Activated CD8-positive, alpha-beta memory T cell treated with anti-CD3 and anti-CD28 coated beads, Interleukin-2, amount 50 U/mL, for 48 hours (primary cell): Measurements from ENCODE around the gene CTU2.

Experiments
- DNase-seq: peaks from one replicate; pipeline ENCODE4 v3.0.0-alpha.2; 2020

Gene CTU2

DNA sequence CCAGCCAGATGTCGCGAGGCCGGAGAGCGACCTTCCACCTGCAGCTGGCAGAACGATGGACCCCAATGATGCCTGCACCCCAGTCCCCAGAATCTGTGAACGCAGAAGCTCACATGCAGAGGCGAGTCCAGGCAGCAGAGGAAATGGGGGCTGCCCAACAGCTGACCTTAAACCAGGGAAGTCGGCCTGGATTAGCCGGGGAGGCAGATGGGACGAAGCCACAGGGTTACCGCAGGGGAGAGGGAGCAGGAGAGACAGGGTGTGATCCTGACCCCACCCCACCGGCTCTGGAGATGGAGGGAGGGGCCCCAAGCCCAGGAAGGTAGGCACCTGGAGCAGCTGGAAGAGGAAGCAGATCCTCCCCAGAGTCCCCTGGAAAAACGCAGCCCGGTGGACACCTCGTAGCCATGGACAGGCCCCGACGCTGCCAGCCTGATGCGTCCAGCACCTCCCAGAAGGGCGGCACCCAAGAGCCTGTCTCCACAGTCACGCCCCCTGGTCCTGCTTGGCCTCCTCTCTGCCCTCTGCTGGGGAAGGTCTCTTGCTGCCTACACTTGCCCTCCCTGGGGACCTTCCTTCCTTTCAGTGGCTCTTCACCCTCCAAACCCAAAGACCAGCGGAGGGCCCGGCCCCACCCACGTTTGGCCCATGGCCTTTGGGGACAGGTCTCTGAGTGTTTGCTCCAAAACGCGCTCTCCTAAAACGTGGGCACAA is 41.4 kb downstream of the CTU2 start:
- DNase-seq, result no peak

DNA sequence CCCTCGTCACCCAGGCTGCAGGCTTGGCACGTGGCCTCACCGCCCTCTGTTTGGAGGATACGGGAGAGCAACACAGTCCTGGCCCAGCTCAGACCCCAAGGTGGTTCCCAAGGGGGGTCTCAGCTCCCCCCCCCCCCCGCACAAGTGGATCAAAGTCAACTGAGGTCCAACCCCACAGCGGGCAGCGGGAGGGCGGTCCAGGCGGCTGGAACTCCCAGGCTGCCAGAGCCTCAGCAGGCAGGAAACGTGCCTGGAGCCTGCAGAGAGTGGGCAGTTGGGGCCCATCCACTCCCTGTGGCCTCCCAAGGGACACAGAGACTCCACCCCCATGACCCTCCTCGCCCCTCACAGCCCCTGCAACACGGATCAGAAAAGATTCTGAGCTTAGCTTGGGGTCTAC is 42.1 kb downstream of the CTU2 start:
- no peak for DNase-seq

DNA sequence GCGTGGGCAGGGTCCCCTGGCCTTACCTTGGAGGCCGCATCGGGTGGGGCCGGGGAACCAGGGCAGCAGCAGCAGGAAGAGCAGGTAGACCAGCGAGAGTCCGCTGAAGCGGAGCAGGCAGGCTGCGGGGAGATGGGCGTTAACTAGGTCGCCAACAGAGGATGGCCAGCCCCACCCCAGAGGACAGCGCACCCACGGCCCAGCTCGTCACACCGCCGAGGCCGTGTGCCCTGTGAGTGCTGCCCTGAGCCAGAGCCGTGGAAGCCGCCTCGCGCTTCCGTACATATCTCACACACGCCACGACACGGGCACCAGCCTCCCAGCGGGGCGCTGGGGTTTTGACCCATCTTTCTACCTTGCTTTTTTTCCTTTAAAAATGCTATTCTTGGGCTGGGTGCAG is 43.1 kb downstream of the CTU2 start:
- no peak for DNase-seq

GRCh38 chr16:88750854-88751253 is 44.6 kb downstream of the CTU2 start:
- no peak for DNase-seq

DNA sequence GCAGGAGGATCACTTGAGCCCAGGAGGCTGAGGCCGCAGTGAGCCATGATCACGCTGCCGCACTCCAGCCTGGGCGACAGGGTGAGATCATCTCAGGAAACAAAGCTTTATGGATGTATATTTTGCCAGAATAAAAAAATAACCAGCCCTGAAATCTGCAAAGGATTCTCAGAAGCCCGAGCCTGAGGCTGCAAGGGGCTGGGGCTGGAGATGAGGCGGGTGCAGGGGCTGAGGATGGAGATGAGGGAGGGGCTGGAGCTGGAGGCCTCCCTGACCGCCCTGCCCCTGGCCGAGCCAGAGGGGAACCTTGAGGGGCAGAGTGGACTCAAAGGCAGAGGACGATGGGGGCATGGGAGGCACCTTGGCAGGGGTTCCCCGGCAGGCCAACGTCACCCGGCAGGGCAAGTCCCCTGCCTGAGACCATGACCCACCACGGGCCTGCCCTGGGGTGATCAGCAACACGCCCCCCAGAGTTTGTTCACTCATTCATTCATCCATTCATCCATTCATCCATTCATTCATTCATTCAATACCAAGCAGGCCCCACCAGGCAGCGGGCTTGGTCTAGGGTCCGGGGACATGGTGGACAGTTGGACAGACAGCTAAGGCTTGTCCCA is 46.2 kb downstream of the CTU2 start:
- DNase-seq, result no peak

DNA sequence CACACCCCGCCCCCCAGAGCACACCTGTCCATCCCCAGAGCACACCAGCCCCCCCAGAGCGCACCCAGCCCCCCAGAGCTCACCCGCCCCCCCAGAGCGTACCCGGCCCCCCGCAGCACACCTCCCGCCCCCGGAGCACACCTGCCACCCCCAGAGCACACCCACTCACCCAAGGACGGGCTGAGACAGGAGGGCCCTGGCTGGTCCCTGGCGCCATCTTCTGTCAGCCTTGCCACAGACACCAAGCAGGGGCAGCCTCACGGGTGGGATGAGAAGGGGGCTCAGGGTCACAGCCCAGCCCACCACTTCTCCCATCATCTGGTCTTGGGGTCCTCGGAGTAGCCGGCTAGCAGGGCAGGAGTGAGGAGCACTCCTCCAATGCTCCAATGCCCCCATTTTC is 46.9 kb downstream of the CTU2 start:
- no peak for DNase-seq

DNA sequence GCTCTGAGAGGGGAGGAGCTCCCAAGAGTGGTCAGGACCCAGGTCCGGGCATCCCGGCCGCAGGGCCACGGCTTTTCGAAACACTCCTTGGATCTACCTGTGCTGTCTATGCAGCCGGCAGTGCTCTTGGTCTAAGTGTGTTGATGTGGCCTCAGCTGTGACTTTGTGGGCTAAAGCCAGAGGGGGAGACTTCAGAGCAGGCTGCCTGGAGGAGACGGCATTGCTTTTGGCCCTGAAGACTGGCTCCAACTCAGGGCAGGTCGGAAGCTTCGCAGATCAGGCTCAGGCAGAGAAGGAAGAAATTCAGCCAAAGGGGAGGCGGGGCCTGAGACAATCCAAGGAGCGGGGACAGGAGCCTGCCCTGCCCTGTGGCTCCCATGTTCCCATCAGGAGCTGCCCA is 47.3 kb downstream of the CTU2 start:
- DNase-seq, result no peak

DNA sequence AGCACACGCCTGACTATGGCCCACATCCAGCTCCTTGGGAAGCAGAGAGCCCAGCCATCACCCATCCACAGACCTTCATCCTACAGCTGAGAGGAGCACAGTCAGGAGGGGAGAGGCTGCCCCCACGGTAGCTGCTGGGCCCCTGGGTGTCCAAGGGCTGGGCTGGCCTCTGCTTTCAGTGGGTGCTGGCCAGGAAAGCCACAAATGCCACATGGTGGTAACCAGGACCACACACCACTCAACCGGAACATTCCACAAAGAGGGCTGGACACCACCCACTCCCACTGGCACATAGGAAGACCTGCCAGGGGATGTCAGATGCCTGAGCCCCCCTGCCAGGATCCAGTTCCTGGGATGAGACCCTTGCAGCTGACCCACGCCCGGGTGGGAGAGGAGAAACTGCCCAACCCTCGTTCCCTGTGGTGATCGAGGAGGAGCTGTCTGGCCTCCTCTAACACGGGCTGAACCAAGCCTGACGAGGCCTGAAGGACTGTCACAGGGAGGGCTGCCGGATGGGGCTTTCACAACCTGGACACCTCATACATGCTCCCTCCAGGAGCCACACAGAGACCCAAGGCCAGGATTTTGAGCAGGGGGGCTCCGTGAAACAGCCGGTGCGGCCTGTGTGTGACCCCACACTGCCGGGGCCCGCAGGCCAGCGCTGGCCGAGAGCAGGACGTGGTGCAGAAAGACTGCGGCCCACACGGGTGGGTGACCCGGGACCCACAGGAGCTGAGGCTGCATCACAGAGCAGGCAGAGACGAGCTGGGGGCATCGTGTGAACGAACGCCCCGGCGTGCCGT is 48.0 kb downstream of the CTU2 start:
- no peak for DNase-seq

GRCh38 chr16:88754912-88755744 is 48.8 kb downstream of the CTU2 start:
- DNase-seq, result no peak

- DNase-seq, result no peak
These were observed 49.6 kb downstream of the CTU2 start for GRCh38 chr16:88755745-88756443.

DNA sequence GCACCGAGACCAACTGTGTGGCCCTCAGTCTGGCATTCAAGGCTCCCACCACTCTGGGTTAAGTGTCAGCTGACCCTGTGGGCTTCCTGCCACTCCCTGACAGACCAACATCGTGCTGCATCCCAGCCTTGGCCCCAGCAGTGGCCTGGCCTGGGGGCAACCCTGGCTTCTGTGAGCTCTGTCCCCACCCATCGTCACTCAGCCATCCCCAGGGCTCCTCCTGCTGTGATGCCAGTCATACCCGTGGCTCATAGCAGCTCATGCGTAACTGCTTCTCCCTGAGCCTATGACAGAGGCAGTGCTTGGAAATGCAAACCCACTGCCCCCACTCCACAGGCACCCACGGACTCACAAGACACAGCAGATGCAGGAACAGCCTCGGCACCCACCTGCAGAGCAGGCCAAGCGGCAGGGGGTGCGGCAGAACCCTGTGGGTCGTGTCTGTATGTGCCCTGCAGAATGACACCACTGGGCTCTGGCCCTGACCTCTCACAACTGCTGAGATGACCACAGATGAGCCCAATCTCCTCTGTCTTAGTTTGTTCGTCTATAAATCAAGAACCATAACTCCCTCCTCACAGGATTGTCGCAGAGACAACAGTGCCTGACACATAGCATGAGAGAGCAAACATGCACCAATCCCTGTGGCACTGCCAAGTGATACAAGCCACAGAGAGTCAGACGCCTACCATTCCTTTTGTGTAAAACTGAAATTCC is 52.1 kb downstream of the CTU2 start:
- DNase-seq, result no peak

- no peak for DNase-seq
These were observed 52.6 kb downstream of the CTU2 start for GRCh38 chr16:88758944-88759244.

GRCh38 chr16:88759245-88759975 is 53.1 kb downstream of the CTU2 start:
- no peak for DNase-seq

GRCh38 chr16:88759976-88760350 is 53.7 kb downstream of the CTU2 start:
- DNase-seq, result no peak

GRCh38 chr16:88760424-88761142 is 54.3 kb downstream of the CTU2 start:
- no peak for DNase-seq

- no peak for DNase-seq
These were observed 54.8 kb downstream of the CTU2 start for GRCh38 chr16:88761143-88761534.

DNA sequence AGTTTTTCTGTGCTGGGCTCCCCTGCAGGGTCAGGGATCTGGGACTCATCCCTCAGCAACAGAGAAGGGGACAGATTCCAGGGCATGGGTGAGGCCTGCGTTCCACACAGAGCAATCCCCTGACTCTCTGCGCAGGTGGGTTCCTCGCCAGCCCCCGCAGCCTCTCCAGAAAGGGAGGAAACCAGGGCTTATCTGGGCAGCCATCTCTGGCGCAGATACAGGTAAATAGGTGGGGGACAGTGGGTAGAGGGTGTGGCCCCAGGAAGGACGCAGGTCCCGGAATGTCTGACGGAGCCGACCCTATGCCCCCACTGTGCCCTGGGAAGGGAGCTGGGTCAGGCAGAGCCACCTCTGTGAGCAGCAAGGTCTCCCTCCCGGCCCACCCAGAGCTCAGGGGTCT is 55.5 kb downstream of the CTU2 start:
- DNase-seq, result no peak

GRCh38 chr16:88762258-88762870 is 56.1 kb downstream of the CTU2 start:
- DNase-seq, result no peak

DNA sequence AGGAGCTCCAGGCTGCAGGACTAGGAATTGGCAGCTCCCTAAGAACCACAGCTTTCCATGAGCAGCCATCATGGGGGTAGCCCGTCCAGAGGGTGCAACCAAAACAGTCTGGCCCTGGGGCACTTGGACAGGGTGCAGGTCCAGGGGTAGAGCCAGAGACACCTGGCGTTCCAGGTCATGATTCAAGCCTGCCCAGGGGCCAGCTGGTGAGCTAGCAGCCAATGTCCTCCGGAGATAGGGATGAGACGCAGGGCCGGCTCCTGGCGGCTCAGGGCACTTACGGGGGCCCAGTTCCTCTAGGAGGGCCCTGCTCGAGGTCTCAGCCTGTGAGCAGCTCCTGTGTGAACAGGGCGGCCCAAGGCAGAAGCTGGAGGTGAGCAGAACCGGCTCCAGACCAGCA is 56.6 kb downstream of the CTU2 start:
- no peak for DNase-seq

DNA sequence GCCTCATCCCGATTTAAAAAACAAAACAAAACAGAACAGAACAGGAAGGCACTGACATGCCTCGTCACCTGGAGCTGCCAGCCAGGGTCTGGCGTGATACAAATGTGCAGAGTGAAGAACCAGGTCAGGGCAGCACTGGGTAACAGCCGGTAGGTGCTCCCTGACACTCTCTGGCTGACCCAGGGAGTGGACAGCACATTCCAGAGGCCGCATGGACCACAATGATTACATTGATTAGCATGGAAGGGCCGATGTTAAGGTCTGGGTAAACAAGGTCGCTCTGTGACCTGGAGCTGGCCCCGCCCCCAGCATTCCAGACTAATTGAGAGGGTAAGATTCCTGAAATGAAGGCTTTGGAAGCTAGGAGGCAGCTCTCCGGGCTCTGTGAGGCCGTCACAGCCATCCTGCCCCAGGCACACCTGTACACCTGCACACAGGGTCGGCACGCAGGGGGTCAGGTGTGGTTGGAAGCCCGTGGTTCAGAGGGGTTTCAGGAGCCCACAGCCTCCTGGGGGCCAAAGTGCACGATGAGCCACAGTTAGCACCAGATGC is 57.3 kb downstream of the CTU2 start:
- DNase-seq, result no peak
